SK-N-MC (cell line): Measurements from ENCODE around the gene KRR1.

Experiments
- EZH2 ChIP-seq: fragments of 200-600 bp; sonication (generic); IDR thresholded peaks from one replicate; pipeline ENCODE4 v1.6.1; 2017; ENCODE audit warnings: antibody characterized with exemption
- FOXP2 ChIP-seq: optimal IDR thresholded peaks from 2 replicates; pipeline ENCODE3; 2011; ENCODE audit warnings: mild to moderate bottlenecking, moderate library complexity; ENCODE audit not compliant: insufficient read depth; ENCODE audit errors: extremely low read length, control extremely low read depth
- POLR2AphosphoS5 ChIP-seq: IDR thresholded peaks from 2 replicates; pipeline ENCODE4 v1.6.1; 2012; ENCODE audit warnings: mild to moderate bottlenecking, low read depth, low read length, borderline replicate concordance

- TF ChIP-seq EZH2, result no peak
- TF ChIP-seq POLR2AphosphoS5, result no peak
- no peak for TF ChIP-seq FOXP2
Observed at GRCh38 chr12:75553398-75553797, 42.0 kb upstream of the KRR1 start.
